ENCODE measurements around the gene PSTK.

PSTK gene

GRCh38 chr10:123019941-123020703 lies 39.9 kb downstream of the PSTK start:
- no peak for DNase-seq (ENCODE audit: low read depth in 2 of 2)

- DNase-seq (ENCODE audit: low read depth in 2 of 2), result no peak
Observed at GRCh38 chr10:123021517-123021916, 41.3 kb downstream of the PSTK start.

- no peak for DNase-seq (ENCODE audit: low read depth in 2 of 2)
Observed at GRCh38 chr10:123024540-123024939, 44.3 kb downstream of the PSTK start.

GRCh38 chr10:123026302-123026701 lies 46.1 kb downstream of the PSTK start:
- DNase-seq (ENCODE audit: low read depth in 2 of 2), result no peak

GRCh38 chr10:123027861-123028260 lies 47.7 kb downstream of the PSTK start:
- no peak for DNase-seq (ENCODE audit: low read depth in 2 of 2)

GRCh38 chr10:123031124-123031523 lies 50.9 kb downstream of the PSTK start:
- DNase-seq (ENCODE audit: low read depth in 2 of 2), result no peak

GRCh38 chr10:123034332-123034731 lies 54.1 kb downstream of the PSTK start:
- DNase-seq (ENCODE audit: low read depth in 2 of 2), result no peak

GRCh38 chr10:123035467-123036086 lies 55.4 kb downstream of the PSTK start:
- no peak for DNase-seq (ENCODE audit: low read depth in 2 of 2)

- no peak for DNase-seq (ENCODE audit: low read depth in 2 of 2)
Observed at GRCh38 chr10:123038782-123039631, 58.8 kb downstream of the PSTK start.

DNA sequence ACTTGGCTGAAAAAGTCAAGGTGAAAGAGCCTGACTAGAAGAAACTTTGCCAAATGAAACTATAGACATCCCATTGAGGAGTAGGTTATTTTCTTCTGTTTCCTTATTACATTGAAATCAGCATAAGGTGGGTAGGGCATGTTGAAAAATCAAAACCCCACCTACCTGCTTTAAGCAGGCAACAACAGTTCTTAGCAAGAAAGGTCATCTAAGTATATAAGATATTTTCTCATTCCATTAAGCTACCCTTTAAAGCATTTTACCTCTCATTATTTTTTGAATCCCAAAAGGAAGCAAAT lies 59.4 kb downstream of the PSTK start:
- no peak for DNase-seq (ENCODE audit: low read depth in 2 of 2)
